HCT116 (cell line): ENCODE measurements around the gene CHST3. TPM values are rescaled to one million over a fixed set of nuclear protein-coding genes. Genes with fewer than 3 reads are reported as not detected.
A peak's percentile ranks its signal among the peaks of the same experiment; 100 is the strongest.

Experiments used
- ATAC-seq: fragments of 200-7000 bp; cut with Tn5 transposase; 2 replicates; pipeline ENCODE4 v1.9.1; 2020; ENCODE audit warnings: mild to moderate bottlenecking, moderate library complexity
- BruUV-seq: library from RNA; stranded (reverse); fragments of 400-500 nt; replicated peaks from 2 replicates; lab custom pipeline; 2021; lab: Mats Ljungman, UMichigan
- CTCF ChIA-PET: fragments of 300-600 bp; sonication (Branson Sonifier 250); formaldehyde crosslinking; loops from one replicate; lab custom pipeline; 2021; ENCODE audit warnings: antibody characterized with exemption; lab: Charles Lee
- POLR2A ChIA-PET: fragments of 300-600, 350-600 bp; sonication (Branson Sonifier 250); formaldehyde crosslinking; loops from one replicate; lab custom pipeline; 2021; ENCODE audit warnings: antibody characterized with exemption; lab: Charles Lee
- RAD21 ChIA-PET, 2 experiments: fragments of 300-600 bp; sonication (Branson Sonifier 250); formaldehyde crosslinking; loops; one replicate each; lab custom pipeline; 2023; ENCODE audit warnings: low total read pairs in 2 of 2; ENCODE audit not compliant: uncharacterized antibody in 2 of 2, unreplicated experiment in 2 of 2, low non-redundant PET in 1 of 2; lab: Charles Lee
- DNase-seq: peaks from one replicate; pipeline ENCODE4 v3.0.0-alpha.2; 2010; ENCODE audit warnings: low read depth, low spot score
- H2AFZ ChIP-seq: fragments of 200-600 bp; shearing (Covaris generic), sonication (generic); 2 replicates; pipeline ENCODE4 v1.6.1; 2017; ENCODE audit warnings: low read depth, mixed run types, mixed read lengths, antibody characterized with exemption, low read length; ENCODE audit not compliant: poor library complexity, severe bottlenecking
- H3K27ac ChIP-seq: 2 replicates; pipeline ENCODE4 v1.5.1; 2012; ENCODE audit warnings: low read depth, low read length
- H3K27me3 ChIP-seq: fragments of 200-600 bp; sonication (generic); 2 replicates; pipeline ENCODE4 v1.6.1; 2016; ENCODE audit warnings: mixed run types, low read length, mixed read lengths; ENCODE audit not compliant: insufficient read depth
- H3K36me3 ChIP-seq, 2 experiments: fragments of 200-500 bp in 1 of 2; fragments of 200-600 bp in 1 of 2; sonication (Bioruptor generic) in 1 of 2; sonication (generic) in 1 of 2; 2 replicates each; pipeline versions ENCODE4 v1.5.1 to v1.6.1; 2014 to 2016; ENCODE audit warnings: low read length in 2 of 2, inconsistent platforms in 1 of 2, mixed read lengths in 1 of 2, mixed run types in 1 of 2; ENCODE audit not compliant: insufficient read depth in 2 of 2, control insufficient read depth in 1 of 2
- H3K4me1 ChIP-seq, 2 experiments: fragments of 200-600 bp in 1 of 2; sonication (generic) in 1 of 2; 2 replicates each; pipeline versions ENCODE4 v1.5.1 to v1.6.1; 2012 to 2017; ENCODE audit warnings: low read length in 2 of 2, inconsistent platforms in 1 of 2, mild to moderate bottlenecking in 1 of 2, mixed read lengths in 1 of 2, mixed run types in 1 of 2, moderate library complexity in 1 of 2; ENCODE audit not compliant: insufficient read depth in 2 of 2, control insufficient read depth in 1 of 2
- H3K4me2 ChIP-seq: fragments of 200-600 bp; sonication (generic); 2 replicates; pipeline ENCODE4 v1.6.1; 2017; ENCODE audit warnings: mixed run types, low read length, mixed read lengths
- H3K4me3 ChIP-seq, 2 experiments: fragments of 200-600 bp in 1 of 2; sonication (generic) in 1 of 2; replicated peaks in 1 of 2; 2 replicates each; pipeline ENCODE4 v1.5.1; 2011 to 2016; ENCODE audit warnings: low read length in 2 of 2, control low read depth in 1 of 2, low read depth in 1 of 2, mild to moderate bottlenecking in 1 of 2, mixed read lengths in 1 of 2, mixed run types in 1 of 2
- H3K79me2 ChIP-seq: fragments of 200-600 bp; sonication (generic); 2 replicates; pipeline ENCODE4 v1.6.1; 2017; ENCODE audit warnings: mild to moderate bottlenecking, mixed run types, low read length, moderate library complexity, mixed read lengths; ENCODE audit not compliant: insufficient read depth
- H3K9ac ChIP-seq: fragments of 200-600 bp; sonication (generic); 2 replicates; pipeline ENCODE4 v1.6.1; 2016; ENCODE audit warnings: low read length, mixed read lengths
- H3K9me2 ChIP-seq: fragments of 200-600 bp; sonication (generic), shearing (Covaris generic); 2 replicates; pipeline ENCODE4 v1.6.1; 2017; ENCODE audit warnings: mixed run types, mild to moderate bottlenecking, moderate library complexity; ENCODE audit not compliant: insufficient read depth
- H3K9me3 ChIP-seq, 2 experiments: fragments of 200-500 bp in 1 of 2; fragments of 200-600 bp in 1 of 2; sonication (Bioruptor generic) in 1 of 2; sonication (generic) in 1 of 2; 2 replicates each; pipeline ENCODE4 v1.6.1; 2014 to 2017; ENCODE audit warnings: low read length in 2 of 2, mixed read lengths in 2 of 2, inconsistent platforms in 1 of 2, low read depth in 1 of 2, mild to moderate bottlenecking in 1 of 2, mixed run types in 1 of 2, moderate library complexity in 1 of 2; ENCODE audit not compliant: control insufficient read depth in 1 of 2, insufficient read depth in 1 of 2
- H4K20me1 ChIP-seq: fragments of 200-600 bp; sonication (generic), shearing (Covaris generic); 2 replicates; pipeline ENCODE4 v1.6.1; 2017; ENCODE audit warnings: mixed run types, mild to moderate bottlenecking, moderate library complexity; ENCODE audit not compliant: insufficient read depth
- CEBPB ChIP-seq: IDR thresholded peaks from 2 replicates; pipeline ENCODE4 v1.6.1; 2012; ENCODE audit warnings: low read depth
- ELF1 ChIP-seq: IDR thresholded peaks from 2 replicates; pipeline ENCODE4 v1.6.1; 2012; ENCODE audit warnings: low read depth, borderline replicate concordance
- EZH2phosphoT487 ChIP-seq: fragments of 200-600 bp; IDR thresholded peaks from 2 replicates; pipeline ENCODE4 v1.6.1; 2018; ENCODE audit warnings: antibody characterized with exemption, borderline replicate concordance
- FOSL1 ChIP-seq: IDR thresholded peaks from 2 replicates; pipeline ENCODE4 v1.6.1; 2012; ENCODE audit warnings: low read depth
- JUND ChIP-seq: IDR thresholded peaks from 2 replicates; pipeline ENCODE4 v1.6.1; 2012
- POLR2A ChIP-seq: IDR thresholded peaks from 2 replicates; pipeline ENCODE4 v1.7.0; 2011; ENCODE audit warnings: borderline replicate concordance; ENCODE audit not compliant: insufficient read depth, insufficient read length; ENCODE audit errors: extremely low read depth
- POLR2AphosphoS5 ChIP-seq: IDR thresholded peaks from 2 replicates; pipeline ENCODE4 v1.6.1; 2011; ENCODE audit warnings: mild to moderate bottlenecking, low read depth, low read length, moderate library complexity
- YY1 ChIP-seq: IDR thresholded peaks from 2 replicates; pipeline ENCODE4 v1.6.1; 2011; ENCODE audit warnings: low read length, low read depth, moderate library complexity, mild to moderate bottlenecking; ENCODE audit not compliant: insufficient replicate concordance; ENCODE audit errors: extremely low read depth
- ZFX ChIP-seq: fragments of 450-650 bp; IDR thresholded peaks from 2 replicates; pipeline ENCODE4 v1.6.1; 2017
- ZNF274 ChIP-seq: fragments of 200-500 bp; sonication (Bioruptor generic); IDR thresholded peaks from 2 replicates; pipeline ENCODE4 v1.6.1; 2014; ENCODE audit warnings: mild to moderate bottlenecking, low read depth, low read length, inconsistent platforms
- intact Hi-C: fragments of 100-400 bp; cut with micrococcal nuclease; formaldehyde crosslinking; loops from 2 replicates; pipeline ENCODE4 v1.10.0; 2022
- total RNA-seq: library from RNA; stranded (reverse); gene quantifications from one replicate; pipeline ENCODE4 v1.2.1, GENCODE V29; 2021; ENCODE audit not compliant: unreplicated experiment
- TF ChIP-seq, protein P1 (sequence below): IDR thresholded peaks from 2 replicates; pipeline ENCODE4 v1.6.1; 2012
- TF ChIP-seq, protein P2 (sequence below): IDR thresholded peaks from 2 replicates; pipeline ENCODE4 v1.6.1; 2012
- TF ChIP-seq, protein P3 (sequence below), 3 experiments: fragments of 200-600 bp in 1 of 3; sonication (generic) in 1 of 3; IDR thresholded peaks in 2 of 3; conservative IDR thresholded peaks in 1 of 3; 2 replicates each; pipeline ENCODE4 v1.5.1; 2012 to 2017; ENCODE audit warnings: low read depth in 2 of 3, low read length in 2 of 3, antibody characterized with exemption in 1 of 3, borderline replicate concordance in 1 of 3, control low read depth in 1 of 3, mild to moderate bottlenecking in 1 of 3, mixed read lengths in 1 of 3, mixed run types in 1 of 3, moderate library complexity in 1 of 3; ENCODE audit not compliant: insufficient read depth in 1 of 3
- TF ChIP-seq, protein P4 (sequence below): IDR thresholded peaks from 2 replicates; pipeline ENCODE4 v1.6.1; 2011; ENCODE audit warnings: mild to moderate bottlenecking, low read length, moderate library complexity; ENCODE audit not compliant: insufficient replicate concordance; ENCODE audit errors: extremely low read depth

Gene CHST3
- total RNA-seq, 1 experiment from 2014 or later = 10.6 TPM

DNA sequence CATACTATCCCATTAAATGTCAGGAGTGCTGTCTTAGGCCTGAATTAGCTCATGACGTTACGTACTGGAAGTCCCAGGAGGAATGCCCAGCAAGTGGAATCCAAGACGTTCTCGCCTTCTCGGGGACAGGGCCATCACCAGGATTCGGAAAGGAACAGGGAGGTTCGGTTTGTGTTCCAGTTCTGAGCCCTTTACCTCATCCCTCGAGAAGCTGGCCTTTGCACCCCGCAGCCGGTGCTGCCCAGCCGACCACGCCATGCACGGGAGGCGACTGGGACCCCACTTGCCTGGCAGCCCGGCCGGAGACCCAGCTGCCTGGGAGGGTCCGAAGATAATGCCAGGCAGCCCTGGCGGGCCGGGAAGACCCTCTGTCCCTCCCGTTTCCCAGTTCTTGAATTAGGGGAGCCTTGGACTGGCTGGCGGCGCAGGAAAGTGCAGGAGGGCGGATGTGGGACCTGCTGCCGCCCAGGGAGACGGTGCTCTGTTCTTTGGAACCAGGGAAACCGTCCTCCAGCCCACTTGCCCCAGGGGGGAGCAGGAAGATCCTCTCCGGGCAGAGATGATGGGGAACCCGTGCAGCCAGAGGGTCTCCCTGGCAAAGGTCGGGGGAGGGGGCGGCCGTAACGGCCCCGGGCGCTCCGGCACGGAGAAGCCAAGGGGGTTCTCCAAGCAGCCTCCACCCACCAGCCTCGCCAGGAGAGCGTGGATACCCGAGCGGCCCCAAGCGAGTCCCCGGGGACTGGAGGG lies 671 bp upstream of the CHST3 start (continued):
- TF ChIP-seq, protein P1, sequence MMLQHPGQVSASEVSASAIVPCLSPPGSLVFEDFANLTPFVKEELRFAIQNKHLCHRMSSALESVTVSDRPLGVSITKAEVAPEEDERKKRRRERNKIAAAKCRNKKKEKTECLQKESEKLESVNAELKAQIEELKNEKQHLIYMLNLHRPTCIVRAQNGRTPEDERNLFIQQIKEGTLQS = no peak

DNA sequence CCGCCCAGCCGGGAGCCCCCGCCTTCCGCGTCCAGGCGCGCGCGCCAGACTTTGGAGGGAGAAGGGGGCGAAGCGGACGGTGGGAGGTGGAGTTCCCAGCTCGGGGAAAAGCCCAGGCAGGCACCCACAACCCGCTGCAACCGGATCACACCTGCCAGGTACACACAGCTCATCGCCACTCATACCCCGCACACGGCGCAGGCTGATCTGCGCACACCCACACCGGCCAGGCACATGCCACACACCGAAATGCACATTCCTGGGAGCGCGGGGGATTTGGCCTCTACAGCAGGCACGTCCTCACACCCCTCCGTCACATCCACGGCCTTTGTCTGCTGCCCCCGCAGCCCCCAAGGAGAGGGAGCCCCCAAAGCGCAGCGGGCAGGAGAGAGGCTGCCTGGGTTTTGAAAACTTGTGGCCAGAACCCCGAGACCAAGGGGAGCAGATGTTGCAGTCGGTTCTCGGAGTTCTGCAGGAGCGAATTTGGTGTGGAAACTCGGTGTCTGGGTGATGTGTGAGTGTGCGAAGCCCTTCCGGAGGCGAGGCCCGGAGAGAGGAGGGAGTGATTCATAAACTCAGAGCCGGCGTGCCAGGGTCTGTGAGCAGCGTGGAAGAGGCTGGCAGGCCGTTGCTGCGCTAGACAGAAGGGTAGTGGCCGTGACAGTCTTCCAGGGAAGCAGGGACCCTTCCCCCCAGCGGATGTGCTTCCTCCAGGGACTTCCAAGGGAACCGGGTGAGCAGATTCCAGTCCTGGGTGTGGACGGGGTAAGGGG lies 734 bp downstream of the CHST3 start:
- Histone ChIP-seq H3K4me1 (peaks cover 33 to 58% of the 10 kb centered on the region in 2 experiments), H3K79me2 (peaks cover 53% of the 10 kb centered on the region), H3K36me3 (no peaks in the 10 kb centered on the region), H3K9ac (peak overlapping the region; percentile 92), H3K27ac (peak overlapping the region; percentile 76), H3K9me2 (no peaks in the 10 kb centered on the region), H4K20me1 (no peaks in the 10 kb centered on the region), H2AFZ (no peak overlapping the region), H3K4me2 (peak overlapping the region; percentile 100), H3K4me3 (peak overlapping the region; percentile 69 to 86), H3K27me3 (no peaks in the 10 kb centered on the region), H3K9me3 (no peaks in the 10 kb centered on the region)
- ATAC-seq (peak; percentile 80), DNase-seq (no peak)
- RAD21 ChIA-PET = no interaction called here
- BruUV-seq = TSS peak; percentile 46
- POLR2A ChIA-PET = interaction anchor here (0.9 to 1.4 kb wide), 4 partner anchors 9 to 153 kb away, joined by 3 to 4 read pairs (median 4); no protein-coding TSS in a partner anchor
- intact Hi-C loops = no loop called here
- CTCF ChIA-PET = interaction anchor here (0.6 kb wide), 1 partner anchor 49 kb away, joined by 3 read pairs; no protein-coding TSS in a partner anchor
- TF ChIP-seq POLR2AphosphoS5 = peak; percentile 48
- TF ChIP-seq CEBPB = no peak
- no peak for TF ChIP-seq FOSL1
- TF ChIP-seq, protein P2, sequence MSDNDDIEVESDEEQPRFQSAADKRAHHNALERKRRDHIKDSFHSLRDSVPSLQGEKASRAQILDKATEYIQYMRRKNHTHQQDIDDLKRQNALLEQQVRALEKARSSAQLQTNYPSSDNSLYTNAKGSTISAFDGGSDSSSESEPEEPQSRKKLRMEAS = peak; percentile 94
- TF ChIP-seq, protein P3, sequence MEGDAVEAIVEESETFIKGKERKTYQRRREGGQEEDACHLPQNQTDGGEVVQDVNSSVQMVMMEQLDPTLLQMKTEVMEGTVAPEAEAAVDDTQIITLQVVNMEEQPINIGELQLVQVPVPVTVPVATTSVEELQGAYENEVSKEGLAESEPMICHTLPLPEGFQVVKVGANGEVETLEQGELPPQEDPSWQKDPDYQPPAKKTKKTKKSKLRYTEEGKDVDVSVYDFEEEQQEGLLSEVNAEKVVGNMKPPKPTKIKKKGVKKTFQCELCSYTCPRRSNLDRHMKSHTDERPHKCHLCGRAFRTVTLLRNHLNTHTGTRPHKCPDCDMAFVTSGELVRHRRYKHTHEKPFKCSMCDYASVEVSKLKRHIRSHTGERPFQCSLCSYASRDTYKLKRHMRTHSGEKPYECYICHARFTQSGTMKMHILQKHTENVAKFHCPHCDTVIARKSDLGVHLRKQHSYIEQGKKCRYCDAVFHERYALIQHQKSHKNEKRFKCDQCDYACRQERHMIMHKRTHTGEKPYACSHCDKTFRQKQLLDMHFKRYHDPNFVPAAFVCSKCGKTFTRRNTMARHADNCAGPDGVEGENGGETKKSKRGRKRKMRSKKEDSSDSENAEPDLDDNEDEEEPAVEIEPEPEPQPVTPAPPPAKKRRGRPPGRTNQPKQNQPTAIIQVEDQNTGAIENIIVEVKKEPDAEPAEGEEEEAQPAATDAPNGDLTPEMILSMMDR (IDR thresholded peaks at IDR 0.05 in 2 of 3, conservative IDR thresholded peaks at IDR 0.05 in 1 of 3; ENCODE audit: borderline replicate concordance in 1 of 3, insufficient read depth in 1 of 3, low read depth in 2 of 3, low read length in 2 of 3) = no peak
- TF ChIP-seq YY1 = no peak
- TF ChIP-seq ELF1 = no peak
- peak; percentile 2; the same call in 1 of the 2 replicates for TF ChIP-seq ZFX
- TF ChIP-seq POLR2A = peak; percentile 23
- TF ChIP-seq ZNF274 = no peak
- TF ChIP-seq JUND = no peak
- TF ChIP-seq, protein P4, sequence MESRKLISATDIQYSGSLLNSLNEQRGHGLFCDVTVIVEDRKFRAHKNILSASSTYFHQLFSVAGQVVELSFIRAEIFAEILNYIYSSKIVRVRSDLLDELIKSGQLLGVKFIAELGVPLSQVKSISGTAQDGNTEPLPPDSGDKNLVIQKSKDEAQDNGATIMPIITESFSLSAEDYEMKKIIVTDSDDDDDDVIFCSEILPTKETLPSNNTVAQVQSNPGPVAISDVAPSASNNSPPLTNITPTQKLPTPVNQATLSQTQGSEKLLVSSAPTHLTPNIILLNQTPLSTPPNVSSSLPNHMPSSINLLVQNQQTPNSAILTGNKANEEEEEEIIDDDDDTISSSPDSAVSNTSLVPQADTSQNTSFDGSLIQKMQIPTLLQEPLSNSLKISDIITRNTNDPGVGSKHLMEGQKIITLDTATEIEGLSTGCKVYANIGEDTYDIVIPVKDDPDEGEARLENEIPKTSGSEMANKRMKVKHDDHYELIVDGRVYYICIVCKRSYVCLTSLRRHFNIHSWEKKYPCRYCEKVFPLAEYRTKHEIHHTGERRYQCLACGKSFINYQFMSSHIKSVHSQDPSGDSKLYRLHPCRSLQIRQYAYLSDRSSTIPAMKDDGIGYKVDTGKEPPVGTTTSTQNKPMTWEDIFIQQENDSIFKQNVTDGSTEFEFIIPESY = no peak
- TF ChIP-seq EZH2phosphoT487 = no peak
